NCI-H1092 (cell line): ENCODE data around the gene FBXO11.

Experiments used
- DNase-seq: peaks from one replicate; lab custom pipeline; 2025; lab: John Stamatoyannopoulos, UW

The FBXO11 gene

DNA sequence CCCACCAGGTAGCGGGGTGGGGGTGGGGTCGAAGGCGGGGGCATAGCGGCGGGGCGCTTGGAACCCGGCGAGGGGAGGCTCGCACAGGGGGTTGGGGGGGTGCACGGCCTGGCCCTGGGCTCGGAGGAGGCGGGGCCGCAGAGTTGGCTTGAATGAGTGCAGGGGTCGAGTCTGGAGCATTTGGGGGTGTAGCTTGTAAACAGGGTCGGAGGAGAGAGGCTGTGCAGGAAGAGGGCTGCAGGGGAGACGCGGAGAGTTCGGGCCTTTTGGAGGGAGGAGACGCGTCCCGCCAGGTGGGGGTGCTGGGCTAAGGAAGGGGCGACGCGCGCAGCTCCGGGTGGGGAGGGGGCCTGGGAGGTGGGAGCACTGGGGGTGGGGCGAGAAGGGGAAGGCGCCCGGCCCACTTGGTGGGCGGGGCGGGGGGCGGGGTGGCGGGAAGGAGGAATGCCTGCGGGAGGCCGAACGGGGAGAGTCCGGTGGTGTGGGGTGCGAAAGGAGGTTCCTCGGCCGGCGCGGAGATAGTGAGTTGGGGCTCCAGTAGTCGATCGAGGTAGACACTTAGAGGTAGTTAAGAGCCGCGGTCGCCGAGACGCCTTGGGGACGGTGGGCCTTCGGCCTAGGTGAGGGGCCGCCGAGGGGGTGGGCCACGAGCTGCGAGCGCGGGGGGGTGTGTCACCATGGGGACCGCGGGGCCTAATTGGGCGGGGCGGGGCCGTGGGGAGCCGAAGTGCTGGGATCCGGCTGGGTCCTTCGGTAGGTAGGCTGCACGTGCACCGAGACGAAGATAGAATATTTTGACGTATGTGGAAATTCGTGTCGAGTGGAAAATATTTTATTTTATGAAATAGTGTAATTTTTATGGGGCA is 122.6 kb downstream of the FBXO11 start:
- peak; percentile 25 for DNase-seq

DNA sequence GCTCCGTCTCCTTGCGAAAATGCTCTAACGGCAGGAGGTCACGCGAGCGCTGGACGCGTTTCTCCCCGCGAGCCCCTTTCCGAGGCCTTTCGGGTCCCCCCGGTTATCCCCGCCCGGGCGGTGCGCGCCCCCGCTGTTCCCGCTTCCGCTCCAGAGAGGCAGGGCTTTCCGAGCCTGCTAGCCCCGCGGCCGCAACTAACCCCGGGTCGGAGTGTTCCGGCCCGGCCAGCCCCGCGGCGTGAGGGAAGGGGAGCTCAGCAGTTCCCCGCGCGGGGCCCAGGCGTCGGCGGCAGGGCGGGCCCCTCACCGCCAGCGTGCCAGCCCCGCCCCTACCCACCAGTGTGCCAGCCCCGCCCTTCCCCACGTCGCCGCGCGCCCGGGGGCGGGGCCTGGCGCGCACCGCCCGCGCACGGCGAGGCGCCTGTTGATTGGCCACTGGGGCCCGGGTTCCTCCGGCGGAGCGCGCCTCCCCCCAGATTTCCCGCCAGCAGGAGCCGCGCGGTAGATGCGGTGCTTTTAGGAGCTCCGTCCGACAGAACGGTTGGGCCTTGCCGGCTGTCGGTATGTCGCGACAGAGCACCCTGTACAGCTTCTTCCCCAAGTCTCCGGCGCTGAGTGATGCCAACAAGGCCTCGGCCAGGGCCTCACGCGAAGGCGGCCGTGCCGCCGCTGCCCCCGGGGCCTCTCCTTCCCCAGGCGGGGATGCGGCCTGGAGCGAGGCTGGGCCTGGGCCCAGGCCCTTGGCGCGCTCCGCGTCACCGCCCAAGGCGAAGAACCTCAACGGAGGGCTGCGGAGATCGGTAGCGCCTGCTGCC is 123.4 kb downstream of the FBXO11 start, which contains the start of gene MSH6:
Gene MSH6, plus strand, starts transcription at position 475 of the 815 bp plus-strand sequence. Its CDS starts 89 bp downstream, at position 564.
- peak; percentile 72 for DNase-seq

DNA sequence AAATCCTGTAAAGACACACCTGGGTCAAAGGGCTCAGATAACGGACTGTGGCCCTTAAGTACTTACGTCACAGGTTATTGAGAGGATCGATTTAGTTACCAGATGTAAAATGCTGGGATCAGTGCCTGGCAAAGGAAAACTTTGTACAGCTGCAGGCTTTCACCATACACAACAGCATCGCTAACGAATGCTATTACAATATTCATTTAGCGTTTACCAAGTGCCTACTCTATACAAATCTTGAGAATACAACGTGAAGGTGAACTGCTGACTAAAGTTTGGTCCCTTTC is 124.0 kb downstream of the FBXO11 start:
- DNase-seq, result no peak

DNA sequence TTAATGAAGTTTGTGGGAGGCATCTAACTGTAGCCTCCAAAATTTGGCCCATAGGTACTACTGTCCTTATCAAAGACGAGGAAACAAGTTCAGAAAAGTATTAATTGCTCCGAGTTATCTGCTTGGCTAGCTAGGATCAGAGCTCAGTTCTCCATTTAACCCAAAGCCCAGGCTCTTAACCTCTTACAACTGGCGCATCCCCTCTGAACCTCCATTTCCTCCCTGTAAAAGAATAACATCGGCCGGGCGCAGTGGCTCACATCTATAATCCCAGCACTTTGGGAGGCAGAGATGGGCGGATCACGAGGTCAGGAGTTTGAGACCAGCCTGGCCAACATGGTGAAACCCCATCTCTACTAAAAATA is 126.9 kb downstream of the FBXO11 start:
- DNase-seq, result no peak

DNA sequence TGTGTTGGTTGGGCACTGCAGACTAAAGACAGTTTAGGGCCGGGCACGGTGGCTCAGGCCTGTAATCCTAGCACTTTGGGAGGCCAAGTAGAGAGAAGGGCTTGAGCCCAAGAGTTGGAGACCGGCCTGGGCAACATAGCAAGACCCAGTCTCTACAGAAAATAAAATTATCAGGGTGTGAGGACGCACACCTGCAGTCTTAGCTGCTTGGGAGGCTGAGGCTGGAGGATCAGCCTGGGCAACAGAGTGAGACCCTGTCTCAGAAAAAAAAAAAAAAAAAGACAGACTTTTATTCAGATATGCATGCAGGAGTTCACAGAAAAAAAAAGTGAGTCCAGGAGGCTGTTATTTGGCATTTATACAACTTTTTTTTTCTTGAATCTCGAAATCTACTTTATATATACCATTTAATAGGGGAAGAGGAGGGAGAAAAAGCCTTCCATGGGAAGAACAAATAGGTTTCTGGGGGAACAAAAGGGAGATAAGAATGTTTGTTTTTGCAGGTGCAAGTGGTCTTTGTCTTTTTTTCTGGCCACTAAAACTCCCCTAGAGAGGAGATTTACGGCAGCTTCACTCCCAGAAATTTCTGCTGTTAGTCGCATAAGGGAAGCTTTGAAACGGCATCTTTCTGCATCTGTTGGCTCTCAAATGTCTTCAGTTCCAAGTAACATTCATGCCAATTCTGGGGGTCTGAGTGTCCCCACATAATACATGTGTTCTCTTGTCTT is 127.4 kb downstream of the FBXO11 start:
- DNase-seq, result no peak

DNA sequence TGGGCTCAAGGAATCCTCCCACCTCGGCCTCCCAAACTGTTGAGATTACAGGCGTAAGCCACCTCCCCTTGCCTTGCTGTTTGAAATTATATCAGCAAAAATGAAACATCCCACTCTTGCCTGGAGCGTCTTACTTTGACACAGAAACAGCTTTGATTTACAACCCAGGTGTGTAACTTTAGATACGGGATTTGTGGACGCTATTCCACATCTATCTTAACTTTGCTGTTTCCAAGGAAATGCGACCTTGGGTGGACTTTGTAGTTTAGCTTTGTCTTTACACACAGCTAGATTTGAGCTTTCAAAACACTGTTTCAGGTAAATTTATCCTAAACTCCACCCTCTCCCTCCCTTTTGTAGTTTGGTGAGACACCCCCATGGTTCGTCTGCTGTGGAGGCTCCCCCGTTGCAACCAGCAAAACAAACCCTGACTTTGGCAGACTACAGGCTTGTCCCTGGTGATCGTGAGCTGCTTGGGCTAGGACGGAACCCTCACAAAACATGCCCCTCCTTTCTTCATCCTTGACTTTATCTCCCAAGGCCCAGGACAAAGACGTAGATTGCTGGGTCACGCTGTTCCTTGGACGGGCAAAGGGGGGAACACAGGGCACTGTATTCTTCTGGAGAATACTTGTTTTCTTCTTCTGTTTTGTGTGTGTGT is 128.9 kb downstream of the FBXO11 start:
- no peak for DNase-seq

DNA sequence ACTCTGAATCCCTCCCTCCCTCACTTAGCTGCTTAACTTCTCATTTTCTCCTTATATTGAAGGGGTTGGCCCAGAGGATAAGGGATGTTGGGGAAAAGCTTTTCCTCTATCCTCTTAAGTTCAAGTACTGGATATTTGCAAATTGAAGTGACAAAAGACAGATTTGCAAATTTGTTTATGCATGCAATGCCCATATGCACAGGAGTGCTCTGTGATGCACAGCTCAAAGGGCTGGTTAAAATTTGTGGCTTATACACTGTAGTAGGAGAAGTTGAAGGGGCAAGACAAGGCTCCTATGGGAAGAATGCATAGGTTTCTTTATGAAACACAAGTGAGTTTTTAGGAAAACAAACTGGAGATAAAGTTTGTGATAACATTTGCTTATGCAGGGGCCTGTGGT is 131.7 kb downstream of the FBXO11 start:
- DNase-seq, result no peak

DNA sequence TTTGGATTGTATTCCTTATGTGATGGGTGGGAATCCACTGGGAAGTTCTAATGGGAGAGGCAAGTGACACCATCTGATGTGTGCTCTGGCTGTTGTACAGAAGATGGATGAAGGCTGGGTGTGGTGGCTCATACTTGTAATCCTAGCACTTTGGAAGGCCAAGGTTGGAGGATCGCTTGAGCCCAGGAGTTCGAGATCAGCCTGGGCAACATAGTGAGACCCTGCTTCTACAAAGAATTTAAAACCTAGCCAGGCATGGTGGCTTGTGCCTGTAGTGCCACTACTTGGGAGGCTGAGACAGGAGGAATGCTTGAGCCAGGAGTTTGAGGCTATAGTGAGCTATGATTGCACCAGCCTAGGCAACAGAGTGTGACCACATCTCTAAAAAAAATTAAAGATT is 134.0 kb downstream of the FBXO11 start:
- no peak for DNase-seq

DNA sequence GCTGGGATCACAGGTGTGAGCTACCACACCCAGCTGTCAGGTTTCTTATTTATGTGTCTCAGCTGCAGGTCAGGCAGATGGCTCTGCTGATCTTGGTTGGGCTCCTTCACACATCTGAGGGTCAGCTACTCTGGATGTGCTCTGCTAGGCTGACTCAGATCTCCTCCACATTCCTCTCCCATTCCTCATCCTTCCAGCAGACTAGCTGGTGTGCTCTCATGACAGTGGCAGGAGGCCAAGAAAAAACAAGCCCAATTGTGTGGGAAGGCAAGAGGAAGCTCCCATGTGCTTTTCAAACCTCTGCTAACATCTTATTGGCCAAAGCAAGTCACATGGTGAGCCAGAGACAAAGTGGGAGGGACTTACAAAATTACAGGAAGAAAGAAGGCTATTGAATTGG is 135.1 kb downstream of the FBXO11 start:
- DNase-seq, result peak; percentile 10

DNA sequence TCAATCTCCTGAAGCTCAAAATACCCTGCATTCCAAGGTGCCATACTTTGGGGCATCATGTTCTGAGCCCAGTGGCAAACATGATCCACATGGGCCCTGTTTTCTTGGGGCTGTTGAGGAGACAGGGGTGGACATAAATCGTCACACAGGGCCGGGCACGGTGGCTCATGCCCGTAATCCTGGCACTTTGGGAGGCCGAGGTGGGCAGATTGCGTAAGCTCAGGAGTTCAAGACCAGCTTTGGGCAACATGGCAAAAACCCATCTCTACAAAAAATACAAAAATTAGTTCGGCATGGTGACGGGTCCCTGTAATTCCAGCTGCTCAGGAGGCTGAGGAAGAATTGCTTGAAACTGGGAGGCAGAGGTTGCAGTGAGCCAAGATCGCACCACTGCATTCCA is 137.0 kb downstream of the FBXO11 start:
- no peak for DNase-seq

DNA sequence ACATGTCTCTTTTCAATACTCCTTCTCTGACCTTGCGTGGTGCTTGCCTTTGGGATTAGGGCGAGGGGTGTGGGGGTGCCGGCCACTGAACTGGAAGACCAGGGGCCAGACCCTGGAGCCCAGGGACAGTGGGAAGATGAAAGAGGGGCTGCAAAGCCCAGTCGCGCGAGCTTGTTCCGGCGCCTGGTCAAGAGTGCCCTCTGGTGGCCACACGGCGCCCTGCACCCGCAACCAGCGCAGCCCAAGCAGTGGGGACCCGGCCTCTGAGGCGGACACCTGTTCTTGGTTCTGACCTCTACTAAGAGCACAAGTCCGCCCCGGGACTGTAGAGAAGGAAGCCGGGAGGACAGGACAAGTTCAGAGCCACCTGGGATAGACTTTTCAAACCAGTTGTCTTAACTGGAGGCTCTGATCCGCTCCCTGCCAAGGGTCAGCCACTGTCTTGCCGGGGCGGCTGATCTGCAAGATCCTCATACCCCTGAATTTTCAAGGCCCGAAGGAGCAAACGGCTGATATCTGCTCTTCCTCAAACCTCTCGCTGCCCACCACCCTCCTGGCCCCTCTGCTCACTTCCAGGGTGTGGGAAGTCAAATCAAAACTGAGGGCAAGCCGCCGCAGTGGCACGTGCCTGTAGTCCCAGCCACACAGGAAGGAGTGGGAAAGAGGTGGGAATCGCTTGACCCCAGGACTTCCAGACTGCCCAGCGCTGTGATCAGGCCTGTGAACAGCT is 138.3 kb downstream of the FBXO11 start:
- DNase-seq, result peak; percentile 18

DNA sequence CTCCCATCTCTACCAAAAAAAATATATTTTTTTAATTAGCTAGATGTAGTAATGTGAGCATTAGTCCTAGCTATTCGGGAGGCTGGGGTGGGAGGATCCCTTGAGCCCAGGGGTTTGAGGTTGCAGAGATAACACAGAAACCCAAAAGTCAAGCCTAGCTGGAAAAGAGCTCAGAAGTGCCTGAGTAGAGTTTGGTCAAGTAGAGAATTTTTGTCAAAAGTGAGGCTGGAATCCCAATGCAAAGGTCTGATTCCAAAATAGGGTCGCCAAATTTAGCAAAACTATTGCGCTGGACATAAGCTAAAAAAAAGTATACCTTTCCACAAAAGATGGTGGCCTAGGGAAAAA is 138.8 kb downstream of the FBXO11 start:
- DNase-seq, result no peak

DNA sequence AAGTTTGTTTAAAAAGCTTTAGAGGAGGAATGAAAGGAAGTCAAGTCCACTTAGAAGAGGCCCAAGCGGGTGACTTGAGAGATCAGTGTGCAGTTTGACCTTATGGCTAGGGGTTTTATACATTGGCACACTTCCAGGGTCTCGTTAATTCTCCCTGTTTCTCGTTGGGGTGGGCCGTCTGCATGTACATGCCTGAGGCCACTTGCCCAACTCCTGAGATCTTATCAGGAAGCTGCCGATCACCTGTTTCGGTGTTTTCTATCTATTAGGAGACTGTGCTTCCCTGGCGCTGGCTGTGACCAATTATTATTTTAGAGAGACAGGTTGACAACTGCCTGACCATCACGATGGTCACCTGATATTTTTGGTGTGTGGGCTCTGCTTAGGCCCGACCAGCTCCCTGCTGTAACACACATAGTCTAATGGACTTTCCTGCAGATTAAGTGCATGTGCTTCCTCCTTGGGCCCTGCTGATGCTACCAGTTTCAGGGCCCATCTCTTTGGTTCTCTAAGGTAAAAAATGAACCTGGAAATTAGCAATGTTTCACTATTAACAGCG is 154.4 kb downstream of the FBXO11 start:
- no peak for DNase-seq

DNA sequence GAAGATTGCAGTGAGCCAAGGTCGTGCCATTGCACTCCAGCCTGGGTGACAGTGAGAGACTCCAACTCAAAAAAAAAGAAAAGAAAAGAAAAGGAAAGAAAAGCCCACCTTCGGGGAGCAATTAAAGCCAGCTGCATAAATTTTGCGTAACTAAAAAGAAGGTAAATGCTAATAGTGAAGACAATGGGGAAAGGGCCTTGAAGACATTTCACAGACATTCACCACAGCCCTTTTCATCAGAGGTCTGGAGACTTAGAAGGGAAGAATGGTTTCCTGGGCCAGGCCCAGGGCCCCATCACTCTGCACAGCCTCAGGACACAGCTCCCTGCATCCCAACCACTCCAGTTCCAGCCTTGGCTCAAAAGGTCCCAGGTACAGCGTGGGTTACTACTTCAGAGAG is 158.4 kb downstream of the FBXO11 start:
- no peak for DNase-seq

DNA sequence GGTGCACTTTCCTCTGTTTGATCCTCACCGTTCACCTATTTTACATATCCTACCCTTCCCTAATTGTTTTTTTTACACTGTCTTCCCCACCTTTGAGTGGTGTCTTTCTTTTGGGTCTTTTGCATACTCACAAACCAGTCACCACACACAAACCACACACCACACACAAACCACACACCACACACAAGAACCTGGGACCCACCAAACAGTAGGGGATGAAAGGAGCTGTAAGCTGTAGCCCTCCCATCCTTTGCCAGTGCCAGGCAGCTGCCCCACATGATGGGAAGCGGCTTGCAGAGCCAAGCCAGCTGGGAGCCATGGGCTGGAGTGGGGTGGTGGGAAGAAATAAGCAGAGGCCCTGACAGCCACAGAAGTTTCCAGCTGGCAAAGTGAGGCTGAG is 162.2 kb downstream of the FBXO11 start:
- DNase-seq, result no peak

DNA sequence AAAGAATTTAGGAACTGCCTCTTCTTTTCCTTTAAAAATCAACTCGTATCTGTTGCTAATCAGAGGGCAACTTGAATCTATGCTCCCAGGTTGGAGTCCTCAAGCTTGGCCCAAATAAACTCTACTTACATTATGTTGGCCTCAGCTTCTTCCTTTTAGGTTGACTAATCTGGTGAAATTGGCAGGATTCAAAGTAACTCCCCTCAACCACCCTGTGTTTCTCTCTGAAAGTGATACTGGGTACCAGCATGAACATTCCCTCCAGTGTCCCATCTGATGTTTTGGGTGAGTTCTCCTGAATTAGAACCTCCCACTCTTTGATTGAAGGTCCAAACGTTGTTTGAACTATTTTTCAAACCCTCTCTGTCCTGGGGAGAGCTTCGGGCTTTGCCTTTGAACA is 164.7 kb downstream of the FBXO11 start:
- no peak for DNase-seq

DNA sequence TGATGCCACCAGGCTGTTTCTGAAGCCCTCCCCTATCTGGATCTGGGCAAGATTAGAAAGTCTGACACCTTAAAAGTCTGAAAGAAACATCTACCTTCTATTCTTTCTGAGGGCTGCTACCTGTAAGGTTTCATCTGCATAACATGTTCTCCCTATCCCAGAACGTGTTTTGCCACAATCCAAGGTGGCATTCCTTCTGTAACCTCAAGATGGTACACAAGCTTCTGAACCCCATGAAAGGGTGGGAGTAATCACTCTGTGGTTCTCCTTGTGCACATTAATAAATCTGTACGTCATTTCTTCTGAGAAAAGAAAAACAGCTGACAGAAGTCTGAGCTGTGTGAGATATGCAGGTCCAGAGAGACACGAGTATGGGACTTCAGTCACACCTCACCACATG is 165.2 kb downstream of the FBXO11 start:
- DNase-seq, result no peak
